ENCODE data around the gene DCAF8.

- TF ChIP-seq CTCF (IDR thresholded peaks at IDR 0.05; ENCODE audit: extremely low read depth in 1 of 2, insufficient read depth in 1 of 2, low read depth in 1 of 2, low read length in 2 of 2) (no peak), GATA2 (IDR thresholded peaks at IDR 0.05; ENCODE audit: insufficient read depth, insufficient read length, low read depth, low read length) (no peak), EZH2 (IDR thresholded peaks at IDR 0.05; ENCODE audit: borderline replicate concordance, low read depth, low read length, severe bottlenecking) (no peak), POLR2AphosphoS5 (IDR thresholded peaks at IDR 0.05; ENCODE audit: insufficient read depth, low read depth, low read length) (no peak), MAX (IDR thresholded peaks at IDR 0.05; ENCODE audit: insufficient read depth, insufficient read length) (no peak), MYC (IDR thresholded peaks at IDR 0.05; ENCODE audit: low read depth, low read length) (no peak), POLR2A (IDR thresholded peaks at IDR 0.05; ENCODE audit: low read depth, low read length) (no peak), JUN (IDR thresholded peaks at IDR 0.05; ENCODE audit: borderline replicate concordance, insufficient read depth, insufficient read length, low read depth) (no peak)
These were observed 15.3 kb downstream of the DCAF8 start for GRCh38 chr1:160247053-160247452.

Data from endothelial cell of umbilical vein (primary cell).